CD1c-positive myeloid dendritic cell (primary cell): ENCODE results near the gene SMG6.

Experiments
- DNase-seq: peaks from one replicate; pipeline ENCODE4 v3.0.0-alpha.2; 2016; ENCODE audit errors: extremely low spot score

The SMG6 gene

DNA sequence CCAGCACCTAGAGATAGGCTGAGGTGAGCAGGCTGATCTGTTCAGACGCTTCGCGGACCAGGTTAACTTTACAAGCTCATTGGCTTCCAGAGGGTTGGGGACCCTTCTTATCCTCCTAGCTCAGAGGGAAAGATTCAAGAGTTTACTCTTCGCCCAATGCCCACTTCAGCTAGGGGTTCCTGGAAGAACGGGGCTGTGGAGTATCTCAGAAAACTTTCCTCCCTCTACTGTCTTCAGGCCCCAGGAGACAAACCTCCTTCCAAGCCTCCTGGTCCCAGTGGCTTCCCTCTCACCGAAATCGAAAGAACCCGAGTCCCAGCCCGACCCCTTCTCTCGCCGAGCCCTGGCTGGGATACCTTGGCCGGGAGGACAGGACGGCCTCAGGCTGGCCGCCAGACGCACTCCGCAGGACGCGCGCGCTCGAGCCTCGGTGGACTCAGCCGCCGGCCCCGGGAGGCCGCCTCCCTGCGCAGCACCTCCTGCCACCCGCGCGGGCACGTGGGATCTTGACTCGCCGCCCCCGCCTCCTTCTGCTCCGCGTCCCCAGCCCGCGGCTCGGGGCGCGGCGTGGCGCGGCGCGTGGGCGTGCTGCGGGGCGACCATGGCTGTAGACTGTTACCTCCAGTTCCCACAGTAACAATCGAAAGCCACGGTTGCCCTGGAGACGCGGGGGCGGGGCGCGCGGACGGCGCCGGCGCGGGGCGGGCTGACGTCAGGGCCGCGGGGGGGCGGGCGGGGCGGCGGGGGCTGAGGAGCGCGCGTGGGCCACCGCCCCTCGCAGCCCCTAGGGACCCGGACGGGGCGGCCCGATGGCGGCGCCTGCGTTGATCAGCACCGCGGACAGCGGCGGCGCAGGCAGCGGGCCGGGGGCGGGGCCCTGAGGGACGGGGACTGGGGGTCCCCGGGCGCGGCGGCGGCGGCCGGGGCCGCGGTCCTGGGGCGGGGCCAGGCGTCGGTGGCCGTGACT is 254.0 kb downstream of the SMG6 start:
- DNase-seq, result peak; percentile 94

DNA sequence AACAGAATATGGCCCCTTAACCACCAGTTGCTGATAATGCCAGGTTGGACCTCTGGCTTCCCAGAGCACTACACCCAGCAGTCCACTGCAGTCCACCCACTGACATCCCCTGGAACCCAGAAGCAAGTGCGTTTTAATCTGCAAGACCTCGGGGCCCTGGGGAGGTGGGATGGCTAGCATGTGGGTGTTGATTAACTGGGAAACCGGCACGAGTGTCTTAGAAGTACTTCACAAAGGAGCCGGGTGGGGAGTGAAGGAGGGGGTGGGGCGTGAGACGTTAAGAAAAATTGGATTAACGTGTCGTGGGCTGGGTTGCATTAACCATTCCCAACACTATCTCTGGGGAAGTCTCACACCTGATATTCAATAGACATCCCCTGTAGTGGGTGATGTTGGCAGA is 254.8 kb downstream of the SMG6 start:
- no peak for DNase-seq

GRCh38 chr17:2047590-2047989 is 256.0 kb downstream of the SMG6 start:
- no peak for DNase-seq

GRCh38 chr17:2044263-2044894 is 259.2 kb downstream of the SMG6 start:
- no peak for DNase-seq

GRCh38 chr17:2043785-2044184 is 259.8 kb downstream of the SMG6 start:
- no peak for DNase-seq

- DNase-seq, result no peak
These were observed 260.7 kb downstream of the SMG6 start for GRCh38 chr17:2042933-2043332.

GRCh38 chr17:2042390-2042847 is 261.2 kb downstream of the SMG6 start:
- DNase-seq, result peak; percentile 32

- peak; percentile 97 for DNase-seq
These were observed 261.8 kb downstream of the SMG6 start, which contains the start of gene OVCA2 for GRCh38 chr17:2041561-2042389. Gene OVCA2 (plus strand): TSS chr17:2042022. CDS start chr17:2042048, 26 bp downstream.

- peak; percentile 34 for DNase-seq
These were observed 262.5 kb downstream of the SMG6 start for GRCh38 chr17:2040942-2041560.

DNA sequence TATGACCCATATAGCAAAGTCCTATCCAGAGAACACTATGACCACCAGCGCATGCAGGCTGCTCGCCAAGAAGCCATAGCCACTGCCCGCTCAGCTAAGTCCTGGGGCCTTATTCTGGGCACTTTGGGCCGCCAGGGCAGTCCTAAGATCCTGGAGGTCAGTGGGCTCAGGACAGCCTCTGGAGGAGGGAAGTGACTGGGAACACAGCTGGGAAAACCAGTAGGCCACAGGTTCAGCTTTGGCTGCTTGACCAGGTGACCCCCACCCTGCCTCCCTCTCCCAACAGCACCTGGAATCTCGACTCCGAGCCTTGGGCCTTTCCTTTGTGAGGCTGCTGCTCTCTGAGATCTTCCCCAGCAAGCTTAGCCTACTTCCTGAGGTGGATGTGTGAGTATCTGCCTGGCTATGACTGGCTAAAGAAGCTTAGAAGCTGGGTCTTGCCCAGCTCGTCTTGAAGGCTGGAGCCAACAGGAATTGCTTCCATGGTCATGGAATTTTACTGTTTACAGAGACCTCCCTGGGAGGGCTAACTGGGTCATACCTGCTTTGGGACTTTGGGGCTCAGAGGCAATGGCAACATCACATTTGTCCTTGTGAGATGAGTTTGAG is 263.3 kb downstream of the SMG6 start:
- no peak for DNase-seq

DNA sequence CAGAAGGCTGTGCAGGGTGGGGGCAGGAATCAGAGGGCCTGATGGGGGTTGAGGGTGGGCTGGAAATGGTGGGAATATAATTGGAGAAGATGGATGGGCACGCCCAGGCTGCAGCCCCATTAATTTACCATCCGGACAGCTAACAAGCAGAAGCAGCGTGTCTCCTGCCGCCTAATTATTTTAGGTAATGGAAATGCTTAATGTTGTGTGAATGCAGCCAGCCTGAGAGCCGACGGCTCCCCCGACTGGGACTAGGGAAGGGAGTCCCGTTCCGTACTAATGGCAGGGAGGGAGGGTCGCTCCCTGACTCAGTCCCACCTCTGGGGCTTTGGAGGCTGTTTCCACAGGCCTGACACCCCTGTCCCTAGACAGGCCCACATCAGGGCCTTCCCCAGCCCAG is 266.4 kb downstream of the SMG6 start:
- DNase-seq, result no peak

GRCh38 chr17:2035541-2036488 is 267.8 kb downstream of the SMG6 start:
- DNase-seq, result no peak

GRCh38 chr17:2034806-2035540 is 268.6 kb downstream of the SMG6 start:
- DNase-seq, result no peak

DNA sequence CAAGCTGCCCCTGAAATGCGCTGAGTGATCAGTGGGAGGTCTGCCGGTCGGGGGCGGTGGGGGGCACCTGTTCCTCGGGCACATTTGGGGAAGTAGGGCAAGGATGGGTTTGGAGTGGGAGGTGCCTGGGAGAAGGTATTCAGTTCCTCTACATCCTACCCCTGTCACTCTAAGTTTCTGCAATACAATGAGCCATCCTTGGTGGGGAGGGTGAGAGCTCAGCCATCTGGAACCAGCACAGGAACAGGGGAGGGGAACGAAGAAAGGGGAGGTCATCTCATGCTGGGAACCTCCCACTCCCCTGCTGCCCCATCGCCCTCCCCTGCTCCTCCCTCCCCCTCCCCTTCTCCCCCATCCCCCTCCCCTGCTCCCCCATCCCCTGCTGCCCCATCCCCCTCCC is 269.4 kb downstream of the SMG6 start:
- DNase-seq, result no peak

GRCh38 chr17:2033153-2033552 is 270.4 kb downstream of the SMG6 start:
- DNase-seq, result no peak

DNA sequence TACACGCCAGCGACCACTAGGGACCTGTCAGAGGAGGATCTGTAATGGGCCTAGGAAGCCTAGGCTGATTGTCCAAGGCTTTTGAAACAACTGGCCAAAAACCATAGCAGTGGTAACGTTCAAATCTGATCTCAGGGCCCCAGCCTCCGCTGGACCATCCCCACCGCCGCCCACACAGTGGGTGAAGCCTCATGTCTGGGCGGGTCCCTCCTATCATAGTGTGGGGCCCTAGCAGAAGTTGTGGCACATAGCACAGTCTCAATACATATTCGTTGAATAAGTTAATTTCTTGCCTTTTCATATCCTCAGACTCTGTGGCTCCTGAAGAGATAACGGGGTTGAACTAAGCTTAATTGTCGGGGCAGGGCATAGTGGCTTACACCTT is 272.8 kb downstream of the SMG6 start:
- no peak for DNase-seq

- peak; percentile 89 for DNase-seq
These were observed 273.4 kb downstream of the SMG6 start, which contains the start of gene DPH1 for GRCh38 chr17:2029911-2030778. Gene DPH1 (plus strand): TSS chr17:2030153. CDS start chr17:2030170, 17 bp downstream.

DNA sequence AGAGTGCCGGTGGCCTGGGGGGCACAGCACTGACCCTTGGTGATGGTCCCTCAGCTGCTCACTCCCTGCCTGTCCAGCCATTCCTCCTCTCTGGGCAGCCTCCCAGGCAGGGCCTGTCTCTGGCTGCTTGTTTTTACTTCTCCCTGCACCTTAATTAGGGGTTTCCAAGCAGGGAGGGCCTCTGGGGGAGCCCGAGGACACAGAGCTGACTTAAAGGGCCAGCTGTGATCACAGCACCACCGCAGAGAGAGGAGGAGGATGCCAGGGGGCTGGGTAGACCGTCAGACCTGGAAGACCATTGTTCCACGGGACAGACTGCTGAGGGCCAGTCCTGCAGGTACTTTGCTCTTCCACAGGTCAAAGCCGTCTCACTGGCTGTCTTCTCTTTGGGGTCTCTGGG is 274.8 kb downstream of the SMG6 start:
- no peak for DNase-seq
